Measurements from ENCODE around the gene IQCE. TPM values are rescaled to one million over a fixed set of nuclear protein-coding genes. Genes with fewer than 3 reads are reported as not detected.

The IQCE gene
- total and polyA plus RNA-seq, 2 donors (not counting 1 experiment from before 2014, with no cell fraction given): 3.5 to 9.5 TPM

DNA sequence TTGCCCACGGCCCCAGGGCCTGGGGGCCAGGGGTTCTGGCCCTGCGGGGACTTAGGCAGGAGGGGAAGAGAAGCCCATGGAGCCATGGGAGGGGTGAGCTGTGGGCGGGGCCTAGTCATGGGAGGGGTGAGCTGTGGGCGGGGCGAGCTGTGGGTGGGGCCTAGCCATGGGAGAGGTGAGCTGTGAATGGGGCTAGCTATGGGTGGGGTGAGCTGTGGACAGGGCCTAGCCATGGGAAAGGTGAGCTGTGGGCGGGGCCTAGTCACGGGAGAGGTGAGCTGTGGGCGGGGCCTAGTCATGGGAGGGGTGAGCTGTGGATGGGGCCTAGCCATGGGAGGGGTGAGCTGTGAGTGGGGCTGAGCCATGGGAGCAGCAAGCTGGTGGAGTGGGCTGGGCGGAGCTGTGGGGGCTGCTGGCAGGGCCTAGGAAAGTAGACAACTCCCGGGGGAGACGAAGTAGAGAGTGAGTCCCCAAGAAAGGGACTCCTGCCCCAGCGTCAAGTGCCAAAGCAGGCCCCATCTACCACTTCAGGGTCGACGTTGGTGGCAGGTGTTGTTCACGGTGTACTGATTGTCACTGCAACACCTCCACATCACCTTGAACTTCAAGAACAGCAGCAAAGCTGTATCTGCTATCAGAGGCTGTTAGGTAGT is 53.8 kb downstream of the IQCE start:
- Mint-ChIP-seq H3K27me3 (no peaks in the 10 kb centered on the region), H3K4me3 (no peak overlapping the region), H3K9me3 (ENCODE audit: insufficient read depth) (no peaks in the 10 kb centered on the region), H3K4me1 (peaks cover 32% of the 10 kb centered on the region), H3K27ac (no peak overlapping the region)
- Histone ChIP-seq H3K9me3 (ENCODE audit: control extremely low read depth in 1 of 3, control insufficient read depth in 2 of 3, insufficient read depth in 1 of 3, low read length in 2 of 3) (no peaks in the 10 kb centered on the region), H3K4me1 (ENCODE audit: control insufficient read depth in 2 of 2, insufficient read depth in 2 of 2, low read length in 2 of 2) (peaks cover 16 to 30% of the 10 kb centered on the region in 2 donors), H3K4me2 (replicated peaks; ENCODE audit: low read depth, low read length, poor library complexity, severe bottlenecking) (no peak overlapping the region), H4K20me1 (ENCODE audit: control insufficient read depth, insufficient read depth, low read length, poor library complexity, severe bottlenecking) (no peaks in the 10 kb centered on the region), H3K9ac (ENCODE audit: low read length) (no peak overlapping the region), H3K79me2 (ENCODE audit: control insufficient read depth, insufficient read depth, low read length) (no peaks in the 10 kb centered on the region), H3K27ac (ENCODE audit: low read length in 2 of 2) (no peak overlapping the region), H3K36me3 (replicated peaks in 1 of 2; ENCODE audit: control extremely low read depth in 1 of 2, control insufficient read depth in 1 of 2, extremely low read depth in 1 of 2, insufficient read depth in 2 of 2, low read length in 1 of 2) (no peaks in the 10 kb centered on the region), H3K4me3 (ENCODE audit: control extremely low read depth in 1 of 5, extremely low read depth in 1 of 5, insufficient read depth in 1 of 5, low read depth in 2 of 5, low read length in 4 of 5) (no peak overlapping the region), H3K27me3 (replicated peaks in 1 of 4; ENCODE audit: control extremely low read depth in 1 of 4, control insufficient read depth in 3 of 4, insufficient read depth in 4 of 4, low read length in 3 of 4) (no peaks in the 10 kb centered on the region), H2AFZ (ENCODE audit: insufficient read depth, low read depth, low read length, poor library complexity, severe bottlenecking) (no peak overlapping the region)
- 89% methylated on average over 15 of the region's 15 CpGs for WGBS (ENCODE audit: insufficient coverage)
- ChIA-PET POLR2A (no interaction called here), CTCF (interaction anchor here (1.0 to 1.4 kb wide), 2 partner anchors 9 to 12 kb away, joined by 3 read pairs; no protein-coding TSS in a partner anchor)
- ATAC-seq (ENCODE audit: low read depth): no peak
- no peak for TF ChIP-seq EZH2 (IDR thresholded peaks at IDR 0.05; ENCODE audit: borderline replicate concordance, insufficient read depth, low read depth, low read length, poor library complexity, severe bottlenecking)
- TF ChIP-seq, protein P1, sequence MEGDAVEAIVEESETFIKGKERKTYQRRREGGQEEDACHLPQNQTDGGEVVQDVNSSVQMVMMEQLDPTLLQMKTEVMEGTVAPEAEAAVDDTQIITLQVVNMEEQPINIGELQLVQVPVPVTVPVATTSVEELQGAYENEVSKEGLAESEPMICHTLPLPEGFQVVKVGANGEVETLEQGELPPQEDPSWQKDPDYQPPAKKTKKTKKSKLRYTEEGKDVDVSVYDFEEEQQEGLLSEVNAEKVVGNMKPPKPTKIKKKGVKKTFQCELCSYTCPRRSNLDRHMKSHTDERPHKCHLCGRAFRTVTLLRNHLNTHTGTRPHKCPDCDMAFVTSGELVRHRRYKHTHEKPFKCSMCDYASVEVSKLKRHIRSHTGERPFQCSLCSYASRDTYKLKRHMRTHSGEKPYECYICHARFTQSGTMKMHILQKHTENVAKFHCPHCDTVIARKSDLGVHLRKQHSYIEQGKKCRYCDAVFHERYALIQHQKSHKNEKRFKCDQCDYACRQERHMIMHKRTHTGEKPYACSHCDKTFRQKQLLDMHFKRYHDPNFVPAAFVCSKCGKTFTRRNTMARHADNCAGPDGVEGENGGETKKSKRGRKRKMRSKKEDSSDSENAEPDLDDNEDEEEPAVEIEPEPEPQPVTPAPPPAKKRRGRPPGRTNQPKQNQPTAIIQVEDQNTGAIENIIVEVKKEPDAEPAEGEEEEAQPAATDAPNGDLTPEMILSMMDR (IDR thresholded peaks at IDR 0.05): no peak
- intact Hi-C loops (cut with micrococcal nuclease): no loop called here
- DNase-seq: no peak

DNA sequence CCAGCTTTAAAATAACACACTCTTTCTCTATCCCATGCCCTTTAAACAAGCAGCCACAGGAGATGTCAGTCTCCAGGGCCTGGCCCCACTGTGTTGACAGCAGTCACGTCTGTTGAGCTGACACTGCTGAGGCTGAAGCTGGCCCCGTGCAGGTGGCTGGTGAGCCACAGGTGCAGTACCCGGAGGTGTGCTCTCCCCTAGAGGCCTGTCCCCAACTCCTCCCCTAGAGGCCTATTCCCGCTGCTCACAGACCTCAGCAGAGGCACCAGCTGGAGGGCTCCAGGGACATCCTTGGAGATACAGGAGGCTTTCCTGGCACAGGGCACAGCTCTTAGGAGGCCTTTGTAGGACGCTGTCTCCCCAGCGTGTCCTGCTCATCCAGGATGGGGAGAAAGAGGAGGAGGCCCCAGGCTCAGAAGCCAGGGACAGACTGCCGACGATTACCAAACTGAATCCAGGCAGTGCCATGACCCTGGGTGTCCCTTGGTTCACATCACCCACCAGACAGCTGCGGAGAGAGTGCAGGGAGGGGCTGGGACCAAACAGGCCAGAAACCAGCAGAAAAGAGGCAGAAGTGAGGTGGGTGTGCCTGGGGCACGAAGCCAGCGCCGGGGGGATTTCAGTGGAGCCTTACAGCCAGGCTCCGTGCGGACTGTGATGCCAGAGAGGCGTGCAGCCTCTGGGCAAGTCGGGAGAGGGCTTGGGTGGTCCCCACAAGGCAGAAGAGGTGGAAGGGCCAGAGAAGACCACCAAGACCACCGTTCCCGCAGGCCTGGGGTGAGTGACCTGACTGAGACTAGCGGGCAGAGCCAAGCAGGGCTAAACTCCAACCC is 54.5 kb downstream of the IQCE start:
- TF ChIP-seq, protein P1 (IDR thresholded peaks at IDR 0.05): no peak
- no peak for TF ChIP-seq EZH2 (IDR thresholded peaks at IDR 0.05; ENCODE audit: borderline replicate concordance, insufficient read depth, low read depth, low read length, poor library complexity, severe bottlenecking)

More for the DNA sequence above, 54.5 kb downstream of the IQCE start:
- no peaks in the 10 kb centered on the region for H4K20me1 ChIP-seq (ENCODE audit: control insufficient read depth, insufficient read depth, low read length, poor library complexity, severe bottlenecking)
- H3K4me1 Mint-ChIP-seq: peaks cover 27% of the 10 kb centered on the region
- CTCF ChIA-PET: interaction anchor here (1.0 kb wide), 1 partner anchor 9 kb away, joined by 3 read pairs; no protein-coding TSS in a partner anchor
- H2AFZ ChIP-seq (ENCODE audit: insufficient read depth, low read depth, low read length, poor library complexity, severe bottlenecking): no peak overlapping the region
- H3K9me3 Mint-ChIP-seq (ENCODE audit: insufficient read depth): no peaks in the 10 kb centered on the region
- intact Hi-C loops (cut with micrococcal nuclease): no loop called here
- H3K4me3 Mint-ChIP-seq: no peak overlapping the region
- no peaks in the 10 kb centered on the region for H3K27me3 ChIP-seq (replicated peaks in 1 of 4; ENCODE audit: control extremely low read depth in 1 of 4, control insufficient read depth in 3 of 4, insufficient read depth in 4 of 4, low read length in 3 of 4)
- H3K36me3 ChIP-seq (replicated peaks in 1 of 2; ENCODE audit: control extremely low read depth in 1 of 2, control insufficient read depth in 1 of 2, extremely low read depth in 1 of 2, insufficient read depth in 2 of 2, low read length in 1 of 2): no peaks in the 10 kb centered on the region
- peaks cover 13 to 23% of the 10 kb centered on the region in 2 donors for H3K4me1 ChIP-seq (ENCODE audit: control insufficient read depth in 2 of 2, insufficient read depth in 2 of 2, low read length in 2 of 2)
- H3K4me2 ChIP-seq (replicated peaks; ENCODE audit: low read depth, low read length, poor library complexity, severe bottlenecking): no peak overlapping the region
- no peak overlapping the region for H3K4me3 ChIP-seq (ENCODE audit: control extremely low read depth in 1 of 5, extremely low read depth in 1 of 5, insufficient read depth in 1 of 5, low read depth in 2 of 5, low read length in 4 of 5)
- 81% methylated on average over 18 of the region's 19 CpGs for WGBS (ENCODE audit: insufficient coverage)
- no peaks in the 10 kb centered on the region for H3K9me3 ChIP-seq (ENCODE audit: control extremely low read depth in 1 of 3, control insufficient read depth in 2 of 3, insufficient read depth in 1 of 3, low read length in 2 of 3)
- POLR2A ChIA-PET: no interaction called here
- H3K79me2 ChIP-seq (ENCODE audit: control insufficient read depth, insufficient read depth, low read length): no peaks in the 10 kb centered on the region
- H3K9ac ChIP-seq (ENCODE audit: low read length): no peak overlapping the region
- no peak for DNase-seq
- no peak overlapping the region for H3K27ac ChIP-seq (ENCODE audit: low read length in 2 of 2)
- no peaks in the 10 kb centered on the region for H3K27me3 Mint-ChIP-seq
- no peak for ATAC-seq (ENCODE audit: low read depth)
- peak overlapping the region; percentile 47 for H3K27ac Mint-ChIP-seq
